Measurements from ENCODE around the gene CIPC. TPM values are rescaled to one million over a fixed set of nuclear protein-coding genes. Genes with fewer than 3 reads are reported as not detected.
A peak's percentile ranks its signal among the peaks of the same experiment; 100 is the strongest.

CIPC gene
- total RNA-seq, 4 donors from 2014 or later: 37.1 to 63.0 (median 46.5) TPM

DNA sequence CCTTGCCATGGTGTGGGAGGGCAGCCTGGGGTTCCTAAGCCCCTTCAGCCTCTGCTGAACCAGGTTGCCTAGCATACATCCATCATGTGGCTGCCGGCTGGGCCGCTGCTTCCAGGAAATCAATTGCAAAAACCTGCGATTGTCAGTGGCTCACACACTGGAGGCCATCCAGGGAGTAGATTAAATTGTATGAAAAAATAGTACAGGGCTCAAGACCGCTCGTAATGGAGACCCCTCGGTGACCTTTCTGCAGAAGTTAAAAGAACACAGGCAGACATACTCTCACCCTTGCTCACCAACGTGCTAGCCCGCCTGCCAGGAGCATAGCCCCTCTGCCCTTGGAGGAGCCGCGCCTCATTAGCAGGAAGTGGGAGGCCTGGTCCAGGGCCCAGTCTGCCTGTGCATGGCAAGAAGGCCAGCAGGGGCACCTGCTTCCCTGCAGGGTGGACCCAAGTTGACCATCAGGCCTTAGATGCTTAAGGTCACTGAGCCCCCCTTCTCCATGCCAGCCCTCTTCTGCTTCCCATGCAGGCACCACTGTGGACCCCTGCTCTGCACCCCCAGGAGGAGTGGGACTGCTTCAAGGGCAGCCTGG is 31.4 kb upstream of the CIPC start:
- no peaks in the 10 kb centered on the region for H3K9me3 ChIP-seq
- WGBS: 80% methylated on average over 10 of the region's 10 CpGs
- H3K27ac ChIP-seq (replicated peaks in 1 of 4): no peak overlapping the region
- no peak for DNase-seq (ENCODE audit: extremely low spot score)
- H3K4me1 ChIP-seq: peaks cover 21 to 42% (median 28%) of the 10 kb centered on the region in 4 donors
- H3K36me3 ChIP-seq: no peaks in the 10 kb centered on the region
- intact Hi-C loops (cut with DNase I): loop anchor here (5.0 kb wide), 1 partner anchor 154 kb away; no protein-coding TSS in a partner anchor
- no peak overlapping the region for H3K4me3 ChIP-seq
- TF ChIP-seq, protein P1, sequence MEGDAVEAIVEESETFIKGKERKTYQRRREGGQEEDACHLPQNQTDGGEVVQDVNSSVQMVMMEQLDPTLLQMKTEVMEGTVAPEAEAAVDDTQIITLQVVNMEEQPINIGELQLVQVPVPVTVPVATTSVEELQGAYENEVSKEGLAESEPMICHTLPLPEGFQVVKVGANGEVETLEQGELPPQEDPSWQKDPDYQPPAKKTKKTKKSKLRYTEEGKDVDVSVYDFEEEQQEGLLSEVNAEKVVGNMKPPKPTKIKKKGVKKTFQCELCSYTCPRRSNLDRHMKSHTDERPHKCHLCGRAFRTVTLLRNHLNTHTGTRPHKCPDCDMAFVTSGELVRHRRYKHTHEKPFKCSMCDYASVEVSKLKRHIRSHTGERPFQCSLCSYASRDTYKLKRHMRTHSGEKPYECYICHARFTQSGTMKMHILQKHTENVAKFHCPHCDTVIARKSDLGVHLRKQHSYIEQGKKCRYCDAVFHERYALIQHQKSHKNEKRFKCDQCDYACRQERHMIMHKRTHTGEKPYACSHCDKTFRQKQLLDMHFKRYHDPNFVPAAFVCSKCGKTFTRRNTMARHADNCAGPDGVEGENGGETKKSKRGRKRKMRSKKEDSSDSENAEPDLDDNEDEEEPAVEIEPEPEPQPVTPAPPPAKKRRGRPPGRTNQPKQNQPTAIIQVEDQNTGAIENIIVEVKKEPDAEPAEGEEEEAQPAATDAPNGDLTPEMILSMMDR (IDR thresholded peaks at IDR 0.05): no peak
- TF ChIP-seq POLR2A (IDR thresholded peaks at IDR 0.05; ENCODE audit: low read depth) (no peak), POLR2AphosphoS5 (IDR thresholded peaks at IDR 0.05) (no peak), EP300 (IDR thresholded peaks at IDR 0.05) (no peak)
- no peaks in the 10 kb centered on the region for H3K27me3 ChIP-seq

DNA sequence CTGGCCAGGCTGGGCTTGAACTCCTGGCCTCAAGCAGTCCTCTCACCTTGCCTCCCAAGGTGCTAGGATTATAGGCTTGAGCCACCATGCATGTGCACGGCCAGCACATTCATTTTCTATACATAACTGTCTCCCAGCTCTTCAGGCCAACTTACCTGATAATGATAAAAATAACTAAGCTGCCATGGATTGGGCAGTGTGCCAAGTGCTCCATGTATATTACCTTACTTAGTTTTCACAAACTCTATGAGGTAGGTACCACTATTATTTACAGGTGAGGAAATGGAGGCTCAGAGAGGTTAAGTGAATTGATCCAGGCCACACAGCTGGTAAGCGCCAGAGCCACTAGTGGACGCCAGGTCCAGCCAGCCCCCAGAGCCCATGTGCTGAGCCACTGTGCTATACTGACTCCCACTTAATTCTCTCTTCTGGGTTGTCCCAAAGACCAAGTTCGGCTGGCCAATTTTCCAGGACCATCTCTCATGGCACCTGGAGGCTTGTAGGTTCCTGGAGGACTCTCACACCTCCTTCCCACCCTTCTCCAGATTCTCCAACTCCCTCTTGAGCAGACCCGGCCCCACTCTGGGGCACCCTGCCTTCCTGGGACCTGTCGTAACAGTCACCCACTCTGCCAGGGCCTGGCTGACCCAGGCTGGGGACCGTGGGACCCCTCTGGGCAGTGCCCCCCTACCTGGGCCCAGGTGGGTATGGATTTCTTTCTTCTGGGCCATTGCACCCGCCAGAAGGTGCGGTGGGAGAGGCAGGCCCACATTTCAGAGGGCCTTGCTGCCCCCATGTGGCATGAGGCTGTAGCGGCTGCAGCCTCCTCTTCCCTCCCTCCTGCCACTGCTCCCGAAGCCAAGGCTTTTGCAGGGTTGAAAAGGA is 30.2 kb upstream of the CIPC start:
- Histone ChIP-seq H3K27me3 (no peaks in the 10 kb centered on the region), H3K4me1 (peaks cover 21 to 42% (median 28%) of the 10 kb centered on the region in 4 donors), H3K4me3 (no peak overlapping the region), H3K36me3 (no peaks in the 10 kb centered on the region), H3K9me3 (no peaks in the 10 kb centered on the region), H3K27ac (replicated peaks in 1 of 4) (no peak overlapping the region)
- TF ChIP-seq, protein P1 (IDR thresholded peaks at IDR 0.05): peak; percentile 84 to 92 (median 91)
- no peak for TF ChIP-seq POLR2A (IDR thresholded peaks at IDR 0.05; ENCODE audit: low read depth)
- TF ChIP-seq EP300 (IDR thresholded peaks at IDR 0.05): no peak
- peak in 1 of 2 donors; percentile 51 for TF ChIP-seq POLR2AphosphoS5 (IDR thresholded peaks at IDR 0.05)
- intact Hi-C loops (cut with DNase I): loop anchor here (1.0 to 5.0 kb wide), 2 partner anchors 156 to 192 kb away; no protein-coding TSS in a partner anchor
- WGBS: 59% methylated on average over 10 of the region's 11 CpGs
- no peak for DNase-seq (ENCODE audit: extremely low spot score)

DNA sequence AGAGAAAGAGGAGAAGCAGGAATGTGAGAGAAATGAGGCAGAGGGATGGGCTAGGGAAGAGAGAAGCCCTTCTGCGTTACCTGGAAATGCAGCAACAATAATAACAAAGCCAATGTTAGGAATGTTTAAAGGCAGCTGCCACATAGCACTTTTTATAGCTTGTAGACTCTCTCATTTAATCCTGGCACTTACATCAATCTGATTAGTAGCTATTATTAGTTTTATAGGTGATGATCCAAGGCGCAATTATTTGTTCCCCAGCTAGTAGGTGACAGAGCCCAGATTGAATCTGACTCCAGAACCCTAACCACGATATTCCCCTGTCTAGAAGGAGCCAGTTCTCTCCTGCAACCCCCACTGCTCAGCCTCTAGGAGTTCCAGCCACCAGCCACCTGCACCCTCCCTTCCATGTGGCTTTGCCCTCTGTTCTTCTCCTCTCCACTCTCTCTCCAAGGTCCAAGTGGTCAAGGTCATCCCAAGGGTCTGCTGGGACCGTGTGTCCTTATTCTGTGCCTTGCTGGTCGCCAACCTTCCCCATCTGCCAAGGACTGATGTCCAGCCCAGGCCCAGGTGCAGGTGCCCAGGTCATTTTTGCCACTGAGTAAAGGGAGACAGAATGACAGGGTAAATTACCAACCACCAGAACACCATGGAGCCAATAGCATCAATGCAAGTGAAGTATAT is 29.4 kb upstream of the CIPC start:
- no peaks in the 10 kb centered on the region for H3K9me3 ChIP-seq
- no peak overlapping the region for H3K4me3 ChIP-seq
- TF ChIP-seq POLR2A (IDR thresholded peaks at IDR 0.05; ENCODE audit: low read depth): no peak
- no peak overlapping the region for H3K27ac ChIP-seq (replicated peaks in 1 of 4)
- H3K27me3 ChIP-seq: no peaks in the 10 kb centered on the region
- peaks cover 21 to 42% (median 28%) of the 10 kb centered on the region in 4 donors for H3K4me1 ChIP-seq
- H3K36me3 ChIP-seq: no peaks in the 10 kb centered on the region
- WGBS: 69% methylated on average over 5 of the region's 5 CpGs
- DNase-seq (ENCODE audit: extremely low spot score): no peak
- intact Hi-C loops (cut with DNase I): loop anchor here (1.0 to 5.0 kb wide), 2 partner anchors 156 to 192 kb away; no protein-coding TSS in a partner anchor

DNA sequence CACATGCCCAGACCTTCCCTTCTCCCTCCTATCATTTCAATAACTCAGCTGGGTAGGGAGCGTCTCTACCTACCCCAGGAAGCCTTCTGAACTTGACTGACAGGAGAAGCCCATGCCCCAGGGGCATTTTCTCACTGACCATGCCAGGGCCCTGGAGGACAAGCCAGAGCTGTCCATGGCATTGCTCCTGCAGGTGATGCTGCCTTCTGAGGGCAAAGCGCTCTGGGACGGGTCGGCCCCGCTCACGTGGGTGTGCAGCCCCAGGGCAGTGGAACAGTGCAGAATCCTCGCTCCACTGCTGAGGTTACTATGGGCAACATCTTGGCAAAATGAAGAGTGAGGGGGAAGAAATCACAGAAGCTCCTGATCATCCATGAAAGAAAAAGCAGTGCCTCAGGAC is 28.5 kb upstream of the CIPC start:
- no peaks in the 10 kb centered on the region for H3K9me3 ChIP-seq
- no peak overlapping the region for H3K27ac ChIP-seq (replicated peaks in 1 of 4)
- H3K4me3 ChIP-seq: no peak overlapping the region
- WGBS: 88% methylated on average over 7 of the region's 7 CpGs
- intact Hi-C loops (cut with DNase I): loop anchor here (5.0 kb wide), 1 partner anchor 157 kb away; no protein-coding TSS in a partner anchor
- H3K36me3 ChIP-seq: no peaks in the 10 kb centered on the region
- peaks cover 21 to 43% (median 28%) of the 10 kb centered on the region in 4 donors for H3K4me1 ChIP-seq
- H3K27me3 ChIP-seq: no peaks in the 10 kb centered on the region
- TF ChIP-seq EP300 (IDR thresholded peaks at IDR 0.05): no peak
- no peak for TF ChIP-seq POLR2AphosphoS5 (IDR thresholded peaks at IDR 0.05)
- no peak for TF ChIP-seq POLR2A (IDR thresholded peaks at IDR 0.05; ENCODE audit: low read depth)
- TF ChIP-seq, protein P1 (IDR thresholded peaks at IDR 0.05): no peak
- no peak for DNase-seq (ENCODE audit: extremely low spot score)

All from esophagus muscularis mucosa (tissue), 4 donors.